ENCODE measurements around the gene ANKRD39.

The ANKRD39 gene

DNA sequence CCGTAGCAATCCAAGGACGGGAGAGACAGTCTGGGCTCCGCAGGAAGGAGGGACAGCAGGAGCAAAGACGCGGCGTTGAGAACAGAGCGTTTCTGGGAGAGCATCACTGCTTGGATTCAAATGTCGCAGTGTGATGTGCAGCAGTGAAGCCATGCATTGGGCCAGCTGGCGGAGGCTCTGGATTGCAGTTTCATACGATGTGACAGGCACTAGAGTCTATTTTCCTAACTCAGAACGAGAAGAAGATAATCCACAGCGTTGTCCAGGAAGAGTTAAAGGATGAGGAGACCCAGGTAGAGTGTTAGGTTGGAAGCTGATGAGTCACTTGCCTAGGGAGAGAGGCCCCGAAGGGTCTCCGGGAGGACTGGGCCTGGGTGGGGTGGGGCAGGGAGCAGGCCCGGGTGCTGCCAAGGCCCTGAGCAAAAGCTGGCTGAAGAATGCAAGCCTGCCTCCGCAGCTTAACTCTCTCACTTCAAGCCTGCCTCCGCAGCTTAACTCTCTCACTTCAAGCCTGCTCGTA lies 29.7 kb upstream of the ANKRD39 start:
- peak; percentile 50 for DNase-seq

DNA sequence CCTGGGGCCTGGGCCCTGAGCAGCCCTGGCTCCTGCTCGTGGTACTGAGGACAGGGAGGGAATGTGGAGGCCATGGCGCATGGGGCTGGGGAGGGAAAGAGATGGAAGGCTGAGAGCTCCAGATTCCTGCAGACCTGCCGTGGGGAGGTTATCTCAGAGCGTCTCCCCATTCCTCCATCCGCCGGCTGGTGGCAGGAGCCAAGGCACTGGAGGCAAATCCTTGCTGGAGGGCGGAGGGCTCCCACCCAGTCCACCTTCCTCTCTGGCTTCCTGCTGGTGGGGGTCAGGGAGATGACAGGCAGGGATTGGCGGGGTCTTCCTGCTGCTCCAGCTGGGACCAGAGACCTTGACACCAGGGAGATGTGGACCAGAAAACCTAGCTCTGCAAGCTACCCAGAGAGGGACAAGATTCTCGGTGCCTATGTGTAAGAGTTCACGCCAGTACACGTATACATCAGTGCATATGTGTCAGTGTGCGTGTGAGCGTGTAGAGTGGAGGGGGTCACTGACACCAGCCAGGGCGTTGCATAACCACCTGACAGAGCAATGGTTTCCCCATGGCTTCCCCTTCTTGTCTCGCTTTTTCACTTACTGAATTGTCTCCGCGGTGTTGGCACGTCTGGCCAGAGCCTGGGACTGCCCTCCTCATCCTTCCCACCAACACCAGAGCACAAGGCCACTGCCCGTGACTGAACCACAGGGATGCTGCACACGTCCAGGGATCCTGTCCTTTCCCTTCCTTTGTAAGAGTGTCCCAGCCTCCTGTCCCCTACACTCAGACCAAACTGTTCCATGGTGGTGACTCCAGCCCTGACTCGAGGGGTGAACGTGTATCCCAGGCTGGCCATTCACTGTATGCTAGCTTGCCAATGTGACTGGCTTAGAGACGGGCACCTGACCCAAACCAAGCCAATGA lies 27.9 kb upstream of the ANKRD39 start:
- no peak for DNase-seq

DNA sequence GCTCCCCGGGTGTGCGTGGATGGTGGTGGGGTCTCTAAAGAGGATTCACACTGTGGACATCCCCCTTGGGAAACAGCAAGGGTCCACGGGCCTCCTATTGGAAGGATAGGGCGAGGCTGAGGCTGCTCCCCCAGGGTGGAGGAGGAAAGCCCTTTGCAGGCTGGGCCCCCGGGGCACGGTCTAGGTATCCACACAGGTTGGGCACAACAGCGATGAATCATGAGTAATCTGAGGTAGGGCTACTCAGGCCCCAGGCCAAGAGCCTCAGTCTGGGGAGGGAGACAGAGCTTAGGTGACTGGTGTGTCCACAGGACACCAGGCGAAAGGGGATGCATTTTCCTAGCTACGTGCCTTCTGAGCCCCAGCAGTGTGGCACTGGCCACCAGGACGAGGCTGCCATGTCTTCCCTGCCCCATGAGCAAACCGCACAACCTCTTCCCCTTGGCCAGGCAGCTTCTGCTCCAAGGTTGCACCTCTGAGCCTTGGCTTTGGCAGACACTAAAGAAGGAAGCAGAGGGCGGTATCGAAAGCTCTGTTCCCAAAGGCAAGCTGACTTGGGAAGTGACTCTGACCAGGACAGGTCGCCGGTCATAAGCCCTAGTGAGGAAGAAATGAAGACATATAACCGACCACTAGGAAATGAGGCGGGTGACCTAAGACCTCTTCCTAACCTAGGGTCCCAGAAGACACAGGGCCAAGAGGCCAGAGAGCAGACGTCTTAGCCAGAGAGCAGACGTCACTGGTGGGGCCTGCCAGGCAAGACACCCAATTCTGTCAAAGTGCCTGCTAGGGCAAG lies 26.7 kb upstream of the ANKRD39 start:
- no peak for DNase-seq

DNA sequence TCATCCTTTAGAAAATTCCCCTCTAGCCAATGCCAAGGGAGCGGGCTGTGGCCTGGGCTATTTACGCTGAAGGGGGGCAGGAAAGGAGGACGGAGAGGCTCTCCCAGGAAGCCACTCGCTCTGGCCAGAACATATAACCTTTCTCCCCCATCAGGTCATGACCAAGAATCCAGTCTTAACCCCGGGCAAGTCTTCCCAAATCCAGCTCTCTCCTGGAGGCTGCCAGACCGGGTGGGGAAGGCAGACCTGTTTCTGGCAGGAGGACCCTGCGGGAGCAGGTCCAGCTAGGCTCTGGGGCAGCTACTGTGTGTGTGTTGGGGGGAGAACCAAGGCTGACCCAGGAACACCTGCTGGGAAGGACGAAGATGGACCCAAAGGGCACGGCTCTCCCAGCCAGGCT lies 25.5 kb upstream of the ANKRD39 start:
- no peak for DNase-seq

DNA sequence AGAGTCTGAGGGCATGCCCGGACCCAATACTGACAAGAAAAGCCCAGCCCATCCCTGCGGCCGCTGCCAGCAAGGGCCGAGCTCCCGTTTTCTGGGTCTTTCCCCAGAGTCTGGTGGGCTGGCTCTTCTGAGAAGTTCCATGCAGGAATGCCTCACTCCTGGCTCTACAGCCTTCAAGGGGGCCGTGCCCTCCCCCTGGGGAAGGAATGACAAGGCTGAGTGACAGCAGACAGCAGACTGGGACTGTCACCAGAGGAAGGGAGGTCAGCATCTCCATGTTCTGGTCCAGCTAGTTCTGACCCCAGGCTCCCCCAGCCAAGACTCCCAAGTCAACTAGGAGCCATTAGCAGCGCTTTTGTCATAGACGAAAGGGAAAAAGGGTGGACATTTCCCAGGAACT lies 25.1 kb upstream of the ANKRD39 start:
- DNase-seq: no peak

DNA sequence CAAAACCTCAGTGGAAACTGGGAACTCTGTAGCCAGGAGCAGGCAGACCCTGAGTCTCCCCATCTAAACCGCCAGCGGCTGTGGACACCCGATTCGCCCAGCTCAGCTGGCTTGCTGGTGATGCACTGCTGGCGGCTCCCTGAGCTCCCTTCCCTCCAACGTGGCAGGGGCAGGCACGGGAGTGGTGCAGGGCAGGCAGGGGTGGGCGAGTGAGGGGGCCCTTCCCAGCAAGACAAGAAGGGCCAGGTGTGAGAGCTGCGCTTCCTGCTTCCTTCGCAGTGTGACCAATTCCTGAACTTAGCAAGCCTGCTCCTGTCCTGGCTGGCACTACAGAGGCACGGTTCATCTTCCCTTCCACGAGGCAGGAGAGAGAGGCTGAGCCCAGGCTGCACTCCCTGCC lies 24.4 kb upstream of the ANKRD39 start:
- DNase-seq: no peak

DNA sequence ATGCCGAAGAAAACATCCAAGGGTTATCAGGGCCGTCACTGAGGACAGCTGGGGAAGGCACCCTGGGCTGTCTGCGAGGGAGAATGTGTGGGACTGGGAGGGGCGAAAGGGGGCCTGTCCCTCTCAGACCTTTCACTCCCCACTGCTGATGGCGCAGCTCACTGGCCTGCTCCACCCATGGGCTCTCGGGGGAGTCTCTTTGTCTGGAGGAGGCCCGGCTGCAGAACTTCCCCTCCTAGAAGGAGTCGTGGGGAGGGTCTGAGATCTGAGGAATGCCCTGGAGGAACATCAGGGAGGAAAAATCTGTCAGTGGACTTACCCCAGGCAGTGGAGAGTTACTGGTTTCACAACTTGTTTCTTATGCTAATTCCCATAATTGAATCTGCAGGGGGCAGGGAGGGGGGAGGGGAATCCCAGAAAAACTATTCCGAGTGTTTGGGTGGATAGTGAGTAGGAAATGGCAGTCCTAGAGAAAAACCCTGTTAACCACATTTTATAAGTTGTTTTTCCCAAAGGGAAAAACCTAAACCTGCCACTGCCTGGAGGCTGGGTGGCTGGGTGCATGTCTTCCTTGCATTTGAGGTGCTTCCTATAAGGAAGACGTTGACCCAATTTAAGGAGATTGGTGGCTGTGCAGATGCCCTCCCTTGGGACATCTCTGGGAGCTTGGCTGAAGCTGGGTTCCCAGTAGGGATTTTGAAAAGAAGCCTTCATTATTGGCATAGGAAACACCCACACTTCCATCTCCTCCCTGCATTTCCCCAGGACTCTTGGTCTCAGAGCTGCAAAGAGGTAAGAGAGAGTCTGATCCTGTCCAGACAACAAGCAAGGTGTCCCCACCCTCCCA lies 23.8 kb upstream of the ANKRD39 start:
- no peak for DNase-seq

DNA sequence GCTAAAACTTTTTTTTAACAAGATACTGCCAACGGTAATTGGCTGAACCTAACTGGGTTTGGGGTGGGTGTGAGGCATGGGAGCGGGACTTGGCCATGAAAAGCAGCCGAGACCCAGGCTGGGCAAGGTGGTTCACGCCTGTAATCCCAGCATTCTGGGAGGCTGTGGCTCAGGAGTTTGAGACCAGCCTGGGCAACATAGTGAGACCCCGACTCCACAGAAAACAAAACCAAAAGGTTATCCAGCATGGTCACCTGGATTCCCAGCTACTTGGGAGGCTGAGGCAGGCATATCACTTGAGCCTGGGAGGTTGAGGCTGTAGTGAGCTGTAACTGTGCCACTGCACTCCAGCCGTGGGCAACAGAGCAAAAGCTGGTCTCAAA lies 23.1 kb upstream of the ANKRD39 start:
- DNase-seq: no peak

DNA sequence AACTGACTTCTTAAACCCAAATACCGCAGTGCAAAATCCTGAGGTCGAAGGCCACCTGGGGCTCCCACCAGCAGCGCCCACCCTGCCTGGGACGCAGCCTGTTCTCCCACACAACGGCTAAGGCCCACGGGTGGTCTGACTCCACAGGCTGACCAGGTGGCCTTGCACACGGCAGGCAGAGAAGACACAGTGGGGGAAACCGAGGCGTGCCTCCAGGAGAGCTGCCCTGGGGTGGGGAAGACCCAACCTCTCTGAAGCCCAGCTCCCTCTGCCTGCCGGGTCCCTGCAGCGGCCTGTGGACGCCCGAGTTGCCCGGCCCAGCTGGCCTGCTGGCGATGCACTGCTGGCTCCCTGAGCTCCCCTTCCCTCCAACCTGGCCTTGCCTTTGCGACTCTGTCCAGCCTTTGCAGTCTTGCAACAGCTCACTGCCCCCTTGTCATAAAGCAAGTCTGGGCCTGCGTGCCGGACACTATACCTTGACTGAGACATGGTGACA lies 21.8 kb upstream of the ANKRD39 start:
- no peak for DNase-seq

DNA sequence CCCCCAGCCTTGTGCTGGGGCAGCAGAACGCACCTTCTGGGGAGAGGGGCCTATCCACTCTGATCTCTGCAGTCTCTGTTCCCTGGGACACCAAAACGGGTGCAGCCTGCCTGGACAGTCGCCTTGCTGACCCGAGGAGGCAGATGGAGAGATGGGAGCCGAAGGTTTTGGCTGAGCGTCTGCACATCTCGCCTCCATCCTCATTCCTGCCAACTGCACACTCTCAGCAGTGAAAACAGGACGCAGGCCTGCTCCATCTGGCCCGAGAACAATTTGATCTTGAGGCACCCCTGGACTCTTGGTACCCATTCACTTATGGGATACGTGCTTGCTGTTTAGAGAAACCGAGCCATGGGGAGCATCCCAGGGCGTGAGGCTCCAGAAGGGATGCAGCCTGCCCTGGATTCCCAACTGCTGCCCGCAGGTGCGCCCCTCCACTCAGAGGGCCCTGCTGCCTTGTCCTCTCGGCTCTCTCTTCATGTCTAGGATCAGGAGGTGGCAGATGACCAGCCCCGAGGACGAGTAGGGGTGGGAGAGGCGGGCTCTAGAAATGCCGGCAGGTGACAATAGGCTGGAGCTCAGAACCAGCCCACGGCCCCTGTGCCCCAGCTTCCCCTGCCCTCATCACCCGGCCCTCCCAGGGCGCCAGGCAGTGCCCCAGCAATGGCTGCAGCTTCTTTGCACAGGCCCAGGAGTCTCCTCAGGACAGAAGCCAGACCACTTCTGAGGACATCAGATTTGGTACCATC lies 21.2 kb upstream of the ANKRD39 start:
- no peak for DNase-seq

DNA sequence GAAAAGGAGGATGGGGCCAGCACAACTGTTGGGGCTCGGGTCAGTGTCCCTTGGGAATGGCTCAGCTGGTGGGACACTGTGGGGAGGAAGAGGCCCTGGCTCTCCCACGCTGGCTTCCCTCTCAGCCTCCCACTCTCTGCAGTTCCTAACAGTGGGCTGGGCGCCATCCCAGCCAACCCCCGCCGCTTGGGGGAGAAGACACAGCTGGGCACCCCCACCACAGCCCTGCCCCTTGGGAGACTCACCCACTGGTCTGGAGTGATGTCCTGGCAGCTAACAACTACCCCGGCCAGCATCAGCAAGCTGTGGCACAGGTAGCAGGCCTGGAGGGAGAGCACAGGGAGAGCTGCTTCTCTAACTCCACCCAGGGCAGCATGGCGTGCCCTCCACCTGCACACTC lies 20.4 kb upstream of the ANKRD39 start:
- no peak for DNase-seq

DNA sequence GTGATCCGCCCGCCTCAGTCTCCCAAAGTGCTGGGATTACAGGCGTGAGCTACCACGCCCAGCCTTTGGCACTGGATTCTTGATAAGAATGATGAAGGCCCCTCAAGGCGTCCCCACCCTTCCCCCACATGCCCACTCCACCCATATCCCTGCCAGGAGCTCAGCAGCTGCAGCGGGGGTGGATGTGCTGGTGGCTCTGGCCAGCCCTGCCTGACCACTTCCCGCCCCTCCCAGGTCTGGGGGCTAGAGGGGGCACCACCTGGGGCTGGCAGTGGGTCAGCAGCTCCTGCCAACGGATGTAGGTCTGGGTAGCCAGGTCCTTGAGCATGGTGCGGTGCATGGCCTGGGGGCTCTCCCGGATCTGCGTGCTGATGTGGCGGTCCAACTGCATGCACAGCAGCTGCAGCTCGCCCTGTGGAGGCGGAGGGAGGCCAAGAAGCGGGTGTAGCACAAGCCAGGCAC lies 19.8 kb upstream of the ANKRD39 start:
- no peak for DNase-seq

DNA sequence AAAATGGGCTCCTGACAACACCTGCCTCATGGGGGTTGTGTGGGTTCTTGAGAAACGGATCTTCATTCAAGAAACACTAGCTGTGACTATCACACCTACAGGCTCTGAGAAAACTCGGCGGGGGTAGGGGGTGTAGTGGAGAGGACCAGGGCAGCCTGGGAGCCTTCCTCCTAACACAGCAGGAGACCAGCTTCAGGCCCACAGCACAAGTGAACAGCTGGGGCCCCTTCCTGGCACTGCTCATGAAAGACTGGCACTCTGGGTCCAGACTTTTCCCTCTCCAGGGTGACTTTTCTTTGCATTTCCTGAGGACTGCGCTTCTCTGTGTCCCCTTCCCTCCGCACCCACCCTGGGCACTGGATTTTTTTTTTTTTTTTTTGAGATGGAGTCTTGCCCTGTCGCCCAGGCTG lies 19.2 kb upstream of the ANKRD39 start:
- no peak for DNase-seq

DNA sequence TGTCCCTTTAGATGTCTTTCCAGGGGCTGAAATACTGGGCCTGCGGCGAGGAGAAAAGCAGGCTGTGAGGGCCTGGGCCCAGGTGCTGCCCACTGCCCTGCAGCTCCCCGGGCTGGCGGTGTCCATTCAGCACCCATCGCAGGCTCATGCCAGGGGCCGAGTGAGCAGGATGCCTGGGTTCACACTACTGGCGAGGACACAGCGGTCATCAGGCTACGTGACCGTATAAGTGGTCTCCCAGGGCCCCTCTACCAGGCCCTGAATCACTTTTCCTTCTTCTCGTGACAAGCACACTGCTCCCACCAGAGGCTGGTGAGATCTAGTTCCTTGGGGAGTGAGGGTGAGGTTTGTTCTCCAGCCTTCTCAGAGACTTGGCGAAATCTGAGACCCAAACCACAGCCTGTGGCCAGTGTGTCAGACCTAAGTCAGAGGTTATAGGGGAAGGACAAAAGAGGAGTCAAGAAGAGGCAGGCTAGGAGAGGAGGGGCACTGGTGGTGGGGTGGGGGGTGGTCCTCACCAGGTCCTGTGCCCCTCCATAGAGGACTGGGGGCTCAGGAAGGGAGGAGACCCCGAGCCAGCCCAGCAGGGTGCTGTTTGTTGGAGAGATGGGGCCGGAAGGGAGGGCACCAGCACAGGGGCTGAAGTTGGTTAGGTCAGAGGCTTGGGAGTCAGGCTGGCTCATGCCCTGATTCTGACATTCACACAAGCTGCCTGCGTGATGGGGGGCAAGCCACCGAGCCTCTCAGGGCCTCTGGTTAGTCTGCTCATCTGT lies 18.6 kb upstream of the ANKRD39 start:
- no peak for DNase-seq

DNA sequence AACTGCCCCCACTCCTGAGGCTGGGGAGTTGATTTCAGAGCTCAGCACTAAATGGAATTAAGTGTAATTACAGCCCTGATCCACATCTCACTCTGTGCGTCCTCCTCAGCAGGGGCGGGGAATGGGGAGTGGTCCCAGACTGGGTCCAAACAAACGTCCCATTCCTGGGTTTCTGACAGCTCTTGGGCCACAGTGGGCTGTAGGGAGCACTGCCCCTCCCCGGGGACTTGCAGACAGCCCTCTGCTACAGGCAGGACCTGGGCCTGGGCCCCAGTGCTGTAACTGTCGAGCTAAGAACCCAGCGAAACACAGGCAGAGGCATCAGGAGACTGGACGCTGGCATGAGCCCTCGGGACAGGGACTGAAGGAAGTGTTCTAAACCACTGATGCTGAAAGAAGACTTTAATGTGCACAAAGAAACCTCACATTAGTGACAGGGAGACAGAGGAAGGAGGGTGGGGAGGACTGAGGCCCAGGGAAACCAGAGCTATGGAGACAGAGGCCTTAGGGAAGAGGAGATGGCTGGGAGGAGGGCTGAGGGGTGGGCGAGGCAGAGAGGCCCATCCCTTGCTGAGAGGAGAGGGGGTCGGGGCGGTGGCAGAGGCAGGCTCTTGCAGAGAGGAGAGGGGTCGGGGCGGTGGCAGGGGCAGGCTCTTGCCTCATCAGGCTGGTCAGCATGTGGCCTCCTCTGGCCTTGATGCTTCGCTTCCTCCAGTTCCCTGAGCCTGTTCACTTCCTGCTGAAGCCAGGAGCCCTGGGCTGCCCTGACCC lies 17.9 kb upstream of the ANKRD39 start:
- peak; percentile 11 for DNase-seq

DNA sequence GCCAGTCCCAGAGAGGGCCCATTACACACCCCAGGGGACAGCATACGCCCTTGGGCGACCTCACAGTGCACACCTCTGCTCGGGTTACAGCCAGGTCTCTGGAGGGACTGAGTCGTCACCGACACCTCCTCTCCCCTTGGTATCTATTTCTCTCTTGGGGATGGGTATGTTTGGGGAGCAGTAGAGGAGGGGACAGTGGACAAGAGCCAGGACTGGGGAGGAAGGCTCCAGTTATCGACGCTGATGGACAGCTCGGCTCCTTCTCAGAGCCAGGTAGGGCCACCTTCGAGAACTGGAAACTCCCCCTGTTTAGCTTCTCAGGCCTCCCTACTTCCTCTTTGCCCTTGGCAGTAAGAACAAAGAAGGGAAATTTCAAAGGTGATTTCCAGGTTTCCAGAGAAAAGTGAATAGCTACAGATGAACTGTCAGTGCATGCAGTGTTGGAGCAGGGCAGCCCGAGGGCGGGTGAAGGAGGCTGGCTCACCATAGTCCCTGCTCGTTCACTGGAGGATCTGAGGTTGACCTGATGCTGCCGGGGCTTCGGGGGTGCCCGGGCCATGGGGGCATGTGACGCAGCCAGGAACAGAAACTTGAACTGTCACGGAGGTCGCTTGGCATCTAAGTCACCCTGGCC lies 16.5 kb upstream of the ANKRD39 start:
- peak; percentile 19 for DNase-seq

DNA sequence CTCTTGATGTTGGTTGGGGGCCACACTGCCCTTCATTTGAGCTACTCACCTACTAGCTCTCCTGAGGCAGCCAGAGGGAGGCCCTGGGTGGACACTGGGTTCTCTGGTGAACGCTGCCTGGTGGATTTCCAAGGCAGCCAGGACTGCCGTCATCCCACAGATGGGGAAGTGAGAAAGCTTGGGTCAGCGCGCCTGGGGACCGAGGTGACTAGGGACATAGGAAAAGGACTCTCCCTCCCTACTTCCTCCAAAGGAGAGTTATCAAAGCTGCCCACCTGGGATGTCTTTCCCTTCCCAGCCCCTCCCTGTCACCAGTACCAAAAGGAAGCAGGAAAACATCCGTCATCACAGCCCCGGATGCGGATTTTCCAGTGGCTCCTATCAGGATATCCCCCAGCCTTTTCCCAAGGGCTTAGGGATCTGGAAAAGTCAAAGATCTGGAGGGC lies 15.9 kb upstream of the ANKRD39 start:
- no peak for DNase-seq

DNA sequence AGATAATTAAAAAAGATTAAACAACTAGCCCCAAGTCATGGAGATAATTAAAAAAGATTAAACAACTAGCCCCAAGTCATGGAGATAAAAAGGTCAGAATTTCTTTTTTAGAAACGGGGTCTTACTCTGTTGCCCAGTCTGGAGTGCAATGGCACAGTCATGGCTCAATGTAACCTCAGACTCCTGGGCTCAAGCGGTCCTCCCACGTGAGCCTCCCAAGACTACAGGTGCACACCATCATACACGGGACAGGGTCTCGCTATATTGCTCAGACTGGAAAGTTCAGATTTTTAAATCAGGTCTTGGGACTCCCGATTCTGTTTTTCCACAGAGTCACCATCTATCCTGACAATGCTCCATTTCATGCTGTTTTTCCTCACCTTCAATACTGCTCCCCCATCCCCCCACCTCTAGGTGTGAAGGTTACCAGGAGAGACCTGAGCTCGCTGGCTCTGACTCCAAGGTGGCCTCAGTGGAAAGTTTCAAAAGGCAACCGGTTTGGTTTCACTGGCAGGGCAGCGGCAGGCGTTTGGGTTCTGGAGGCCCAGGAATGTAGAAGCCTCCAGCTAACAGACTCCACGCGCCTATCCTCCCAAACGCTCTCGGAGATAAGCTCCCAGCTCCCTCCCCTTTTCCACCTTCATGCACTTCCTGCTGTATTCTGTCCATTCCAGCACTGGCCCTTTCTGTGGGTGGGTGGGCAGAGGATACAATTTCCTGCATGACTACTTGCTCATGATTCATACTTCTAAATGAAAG lies 15.0 kb upstream of the ANKRD39 start:
- no peak for DNase-seq

Data from midbrain (tissue), 1 donor.